HG03097 (cell line): Measurements from ENCODE around the gene MLST8.
"Not testable (repeated sequence)": the region's sequence is repeated elsewhere in the genome, so short reads cannot be mapped to it uniquely, and the experiment has no call there.

Experiments
- ATAC-seq: cut with Tn5 transposase; IDR thresholded peaks from one replicate; pipeline ENCODE4 v1.9.1; 2021; ENCODE audit not compliant: unreplicated experiment, low FRiP score

MLST8 gene

DNA sequence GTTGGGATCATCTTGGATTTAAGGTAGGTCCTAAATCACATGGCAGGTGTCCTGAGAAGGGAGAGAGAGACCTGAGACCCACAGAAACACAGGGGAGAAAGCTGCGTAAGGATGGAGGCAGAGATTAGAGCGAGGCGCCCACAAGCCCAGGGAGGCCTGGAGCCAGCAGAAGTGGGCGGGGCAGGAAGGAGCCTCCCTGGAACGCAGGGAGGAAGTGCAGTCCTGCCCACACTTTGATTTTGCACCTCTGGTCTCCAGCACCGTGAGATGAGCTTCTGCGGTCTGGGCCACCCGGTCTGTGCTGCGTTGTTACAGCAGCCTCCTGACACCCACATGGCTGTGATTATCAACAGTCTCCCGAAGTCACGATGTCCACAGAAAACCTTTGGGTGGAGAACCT, 37.3 kb downstream of the MLST8 start:
- ATAC-seq, result no peak

DNA sequence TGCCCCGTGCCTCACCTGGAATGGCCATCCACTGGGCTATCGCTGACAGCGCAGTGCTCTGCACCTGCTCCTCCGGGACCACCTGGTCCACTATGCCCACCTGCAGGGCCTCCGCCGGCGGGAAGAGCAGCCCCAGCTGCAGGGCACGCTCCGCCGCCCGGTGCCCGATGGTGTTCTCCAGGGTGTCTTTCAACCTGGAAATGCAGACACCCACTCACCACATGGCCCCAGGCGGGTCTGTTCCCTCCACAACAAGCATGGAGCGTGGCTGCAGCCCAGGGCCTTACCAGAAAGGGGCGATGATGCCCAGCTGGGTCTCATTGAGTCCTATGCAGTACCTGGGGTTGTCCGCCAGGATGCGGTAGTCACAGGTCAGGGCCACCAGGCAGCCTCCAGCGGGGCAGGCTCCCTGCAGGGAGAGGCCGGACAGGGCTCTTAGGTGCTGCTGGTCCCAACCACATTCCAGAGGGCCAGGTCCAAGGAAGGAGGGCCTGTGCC, 37.8 kb downstream of the MLST8 start:
- no peak for ATAC-seq

DNA sequence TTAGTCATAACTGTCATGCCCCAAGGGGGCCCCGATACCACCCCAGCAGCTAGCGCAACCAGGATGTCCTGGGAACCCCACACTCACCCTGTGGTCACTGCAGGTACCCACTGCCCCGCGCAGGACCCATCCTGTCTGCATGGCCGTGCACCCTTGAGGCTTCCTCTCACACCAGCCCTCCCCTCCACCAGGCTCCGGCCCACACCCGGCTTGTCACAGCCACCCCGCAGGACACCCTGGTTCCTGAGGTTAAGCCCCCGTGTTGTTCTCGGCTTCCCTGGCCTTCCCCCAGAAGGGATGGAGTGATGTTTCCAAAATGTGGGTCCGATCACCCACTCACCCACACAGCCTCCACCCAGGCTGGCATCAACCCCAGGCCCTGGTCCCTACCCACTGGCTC, 38.5 kb downstream of the MLST8 start:
- ATAC-seq, result no peak

DNA sequence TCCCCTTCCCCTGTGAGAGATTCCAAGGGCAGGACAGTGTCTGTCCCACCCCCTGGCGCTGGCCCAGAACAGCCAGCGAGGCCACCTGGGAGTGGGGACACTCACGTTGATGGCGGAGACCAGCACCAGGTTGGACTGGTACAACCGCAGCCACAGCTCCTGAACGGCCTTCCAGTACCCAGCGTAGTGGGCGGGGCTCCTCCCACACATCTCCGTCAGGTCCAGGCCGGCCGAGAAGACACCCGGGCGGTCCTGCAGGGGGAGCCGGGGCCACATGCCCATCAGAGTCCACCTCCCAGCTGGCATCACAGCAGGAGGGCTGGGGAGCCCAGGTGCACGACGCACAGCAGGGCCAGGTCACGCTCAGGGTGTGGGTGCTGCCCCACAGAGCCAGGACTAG, 39.0 kb downstream of the MLST8 start:
- ATAC-seq, result no peak

DNA sequence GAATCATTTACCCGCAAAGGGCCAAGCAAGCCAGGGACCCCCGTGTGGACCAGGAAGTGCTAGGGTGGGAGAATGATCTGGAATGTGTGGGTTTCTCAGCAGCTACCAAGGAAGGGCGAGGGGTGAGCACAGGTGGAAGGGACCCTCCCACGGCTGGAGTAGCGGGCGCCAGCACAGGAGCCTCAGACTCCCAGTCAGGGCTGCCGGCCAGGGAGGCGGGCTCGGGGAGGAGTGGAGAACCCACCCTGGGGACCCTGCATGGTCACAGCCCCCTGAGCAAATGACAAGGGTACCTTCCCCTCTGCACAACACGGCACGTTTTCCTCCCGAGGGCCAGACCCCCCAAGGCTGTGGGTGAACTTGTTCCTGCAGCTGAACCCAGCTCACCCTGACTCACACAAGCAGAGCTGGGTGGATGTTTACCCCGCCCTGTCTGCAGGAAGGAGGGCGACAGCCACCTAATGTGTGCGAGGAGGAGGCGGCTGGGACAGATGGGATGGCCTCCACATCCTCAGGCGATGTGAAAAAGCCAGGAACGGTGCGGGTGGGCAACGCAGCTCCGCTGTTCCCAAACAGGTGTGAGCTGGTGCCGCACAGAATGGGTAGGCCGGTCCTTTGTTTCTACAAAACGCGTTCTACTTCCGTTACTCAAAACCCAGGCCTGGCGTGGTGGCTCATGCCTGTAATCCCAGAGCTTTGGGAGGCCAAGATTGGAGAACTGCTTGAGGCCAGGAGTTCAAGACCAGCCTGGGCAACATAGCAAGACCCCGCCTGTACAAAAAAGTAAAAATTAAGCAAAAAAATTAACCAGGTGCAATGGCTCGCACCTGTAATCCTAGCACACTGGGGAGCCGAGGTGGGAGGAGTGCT, 39.9 kb downstream of the MLST8 start:
- no peak for ATAC-seq

DNA sequence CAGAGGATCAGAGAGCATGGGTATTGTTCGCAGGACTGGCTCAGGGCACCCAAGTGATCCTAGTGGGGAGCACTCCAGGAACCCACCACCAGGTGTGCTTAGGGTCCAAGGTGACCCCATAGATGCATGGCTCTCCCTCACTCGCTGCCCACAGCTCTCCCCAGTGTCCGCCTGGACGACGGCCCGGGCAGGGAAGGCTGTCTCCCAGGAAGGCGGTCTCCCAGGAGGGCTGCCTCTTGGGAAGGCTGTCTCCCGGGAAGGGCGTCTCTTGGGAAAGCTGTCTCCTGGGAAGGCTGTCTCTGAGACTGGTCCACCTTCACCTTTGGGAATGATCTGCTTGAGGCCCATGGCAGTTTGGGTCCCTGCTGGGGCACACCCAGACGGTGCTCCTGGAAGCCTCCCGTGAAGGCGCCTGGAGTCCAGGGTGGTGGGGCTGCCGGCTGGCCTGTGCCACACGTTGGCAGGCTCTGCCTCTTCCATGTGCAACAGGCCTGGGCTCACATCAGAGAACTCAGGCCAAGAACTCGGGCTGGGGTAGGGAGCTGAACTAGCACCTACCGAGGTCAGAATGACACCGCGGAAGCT, 41.1 kb downstream of the MLST8 start:
- no peak for ATAC-seq

DNA sequence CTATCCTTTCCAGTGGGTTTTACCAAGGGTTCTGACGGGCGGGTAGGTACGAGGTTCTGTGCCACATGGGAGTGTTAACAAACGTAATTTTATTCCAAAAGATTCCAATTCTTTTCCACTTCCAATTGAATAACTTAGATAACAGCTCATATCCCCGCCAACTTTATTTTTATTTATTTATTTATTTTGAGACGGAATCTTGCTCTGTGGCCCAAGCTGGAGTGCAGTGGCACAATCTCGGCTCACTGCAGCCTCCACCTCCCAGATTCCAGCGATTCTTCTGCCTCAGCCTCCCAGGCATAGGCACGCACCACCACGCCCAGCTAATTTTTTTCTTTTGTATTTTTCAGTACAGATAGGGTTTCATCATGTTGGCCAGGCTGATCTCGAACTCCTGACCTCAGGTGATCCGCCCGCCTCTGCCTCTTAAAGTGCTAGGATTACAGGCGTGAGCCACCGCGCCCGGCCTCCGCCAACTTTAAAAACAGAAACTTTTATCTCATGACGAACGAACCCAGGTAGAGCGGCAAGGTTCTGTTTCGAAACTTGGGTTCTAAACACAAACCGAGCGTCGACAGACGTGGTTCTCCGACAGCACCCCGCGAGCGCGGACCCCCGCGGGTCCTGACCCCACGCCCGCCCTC, 45.5 kb downstream of the MLST8 start:
- no peak for ATAC-seq

DNA sequence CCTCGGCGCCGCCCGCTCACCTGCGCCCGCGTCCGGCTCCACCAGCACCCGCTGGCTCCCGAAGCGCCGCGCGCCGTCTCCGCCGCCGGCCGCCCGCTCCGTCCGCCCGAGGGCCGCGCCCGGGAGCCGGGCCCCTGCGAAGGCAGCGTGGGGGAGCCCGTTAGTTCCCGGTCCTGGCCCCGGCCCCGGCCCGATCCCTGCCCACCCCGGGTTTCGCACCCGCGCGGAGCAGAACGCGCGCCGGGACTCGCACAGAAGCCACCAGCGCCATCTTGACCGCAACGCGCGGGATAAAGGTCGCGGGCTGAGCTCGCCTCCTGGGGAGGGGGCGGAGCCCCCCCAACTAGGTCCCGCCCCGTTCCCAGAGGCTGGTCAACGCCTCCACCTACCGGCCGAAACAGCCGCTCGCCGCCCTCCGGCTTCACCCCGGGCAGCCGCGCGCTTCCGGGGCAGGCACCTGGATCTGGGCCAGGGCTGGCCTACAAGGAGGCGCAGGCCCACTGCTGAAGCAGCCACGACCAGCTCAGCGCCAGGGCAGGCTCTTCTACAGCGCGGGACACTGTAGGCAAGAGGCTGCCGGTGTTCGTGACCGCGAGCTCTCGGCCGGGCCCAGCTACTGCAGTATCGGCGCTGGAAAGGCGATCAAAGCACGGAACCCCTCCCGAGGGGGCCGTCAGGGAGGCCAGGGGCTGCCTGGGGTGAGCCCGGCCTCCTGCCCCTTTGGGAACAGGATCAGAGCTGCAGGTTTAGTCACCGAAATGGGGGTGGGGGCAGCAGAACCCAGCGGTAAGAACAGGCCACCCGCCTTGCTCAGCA, 46.2 kb downstream of the MLST8 start, which contains the start of gene ECI1:
ECI1 (minus strand) TSS at position 292 of the 816 bp plus-strand sequence; CDS start at position 271, 21 bp downstream.
- peak; percentile 85 for ATAC-seq

DNA sequence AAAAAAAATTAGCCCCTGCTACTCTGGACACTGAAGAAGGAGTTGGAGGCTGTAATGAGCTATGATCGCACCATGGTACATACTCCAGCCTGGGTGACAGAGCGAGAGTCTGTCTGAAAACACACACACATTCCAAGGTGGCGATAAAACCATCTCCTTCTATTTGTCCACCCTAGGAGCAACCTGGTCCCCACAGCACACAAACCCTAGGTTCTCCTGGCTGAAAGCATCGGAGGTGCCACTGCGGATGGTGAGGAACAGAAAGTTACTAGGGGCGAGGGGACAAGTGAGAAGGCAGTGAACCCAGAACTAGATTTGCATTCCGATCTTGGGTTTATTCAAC, 47.5 kb downstream of the MLST8 start:
- no peak for ATAC-seq

DNA sequence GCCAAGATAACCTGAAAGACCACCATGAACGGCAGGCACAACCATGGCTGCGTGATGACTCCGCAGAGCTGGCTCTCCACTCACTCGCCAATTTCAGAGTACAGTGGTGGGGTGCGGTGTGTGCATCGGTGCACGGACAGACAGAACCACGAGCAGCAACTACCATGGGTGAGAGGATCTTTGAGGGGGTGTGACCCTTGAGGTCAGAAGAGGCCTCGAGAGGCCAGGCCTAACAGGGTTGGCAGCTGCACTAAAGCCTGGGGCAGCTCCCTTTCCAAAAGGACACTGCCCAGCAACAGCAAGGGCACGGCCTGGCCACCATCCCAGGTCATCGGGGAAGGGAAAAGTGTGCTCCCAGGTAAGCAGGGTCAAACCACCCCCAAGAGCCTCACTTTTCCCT, 48.0 kb downstream of the MLST8 start:
- ATAC-seq, result no peak

DNA sequence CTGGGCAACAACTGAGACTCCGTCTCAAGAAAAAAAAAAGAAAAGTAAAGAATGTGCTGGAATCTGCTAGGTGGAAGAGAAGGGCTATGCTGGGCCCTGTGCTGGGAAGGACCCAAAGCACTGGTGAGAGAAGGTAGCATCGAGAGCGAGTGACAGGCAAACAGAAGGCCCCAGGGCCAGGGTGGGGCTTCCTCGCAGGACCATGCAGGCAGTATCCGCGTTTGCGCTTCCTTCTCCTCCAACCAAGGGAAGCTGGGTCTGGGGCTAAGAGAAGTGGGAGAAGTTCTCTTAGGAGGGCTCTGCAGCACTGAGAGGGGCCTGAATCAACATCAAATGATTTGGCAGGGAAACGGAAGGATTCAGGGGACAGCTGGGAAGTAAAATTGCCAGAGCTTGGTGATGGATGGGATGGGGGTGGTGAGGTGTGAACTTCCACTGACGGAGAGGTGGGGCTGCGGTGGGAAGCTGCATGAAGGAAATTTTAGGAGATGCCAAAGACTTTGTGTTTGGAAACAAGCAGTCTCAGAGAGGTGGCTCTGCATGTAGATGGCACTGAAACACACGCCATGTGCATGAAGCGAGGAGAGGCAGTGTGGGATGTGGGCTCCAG, 51.4 kb downstream of the MLST8 start:
- ATAC-seq, result no peak

DNA sequence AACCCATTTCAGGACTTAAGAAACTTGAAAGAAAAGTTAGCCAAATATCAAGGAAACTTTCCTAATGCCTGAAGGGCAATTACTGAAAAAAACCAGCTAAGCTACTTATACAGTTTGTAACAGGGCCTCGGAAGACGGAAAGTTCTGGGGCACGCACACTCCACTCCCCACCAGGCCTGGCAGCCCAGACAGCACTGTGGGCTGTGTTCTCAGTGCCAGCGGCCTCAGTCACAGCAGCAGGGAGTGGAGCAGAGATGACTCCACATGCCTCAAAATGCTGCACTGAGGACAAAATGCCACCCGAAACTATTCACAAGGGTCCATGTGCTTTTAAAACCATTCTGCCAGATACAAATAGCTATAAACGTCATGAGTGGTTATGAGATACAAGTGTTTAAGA, 52.5 kb downstream of the MLST8 start:
- no peak for ATAC-seq

DNA sequence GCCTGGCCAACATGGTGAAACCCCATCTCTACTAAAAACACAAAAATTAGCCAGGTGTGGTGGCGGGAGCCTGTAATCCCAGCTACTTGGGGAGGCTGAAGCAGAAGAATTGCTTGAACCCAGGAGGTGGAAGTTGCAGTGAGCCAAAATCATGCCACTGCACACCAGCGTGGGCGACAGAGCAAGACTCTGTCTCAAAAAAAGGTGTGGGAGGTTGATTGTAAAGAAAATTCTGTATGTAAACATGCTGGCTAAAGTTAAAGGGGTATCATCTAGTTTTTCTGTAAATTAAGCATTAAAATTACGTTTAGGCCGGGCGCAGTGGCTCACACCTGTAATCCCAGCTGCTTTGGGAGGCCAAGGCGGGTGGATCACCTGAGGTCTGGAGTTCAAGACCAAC, 53.3 kb downstream of the MLST8 start:
- not testable (repeated sequence) for ATAC-seq
